CD1c-positive myeloid dendritic cell (primary cell): Measurements from ENCODE around the gene BMP2.

Experiments
- DNase-seq: peaks from one replicate; pipeline ENCODE4 v3.0.0-alpha.2; 2016; ENCODE audit errors: extremely low spot score

BMP2 gene

DNA sequence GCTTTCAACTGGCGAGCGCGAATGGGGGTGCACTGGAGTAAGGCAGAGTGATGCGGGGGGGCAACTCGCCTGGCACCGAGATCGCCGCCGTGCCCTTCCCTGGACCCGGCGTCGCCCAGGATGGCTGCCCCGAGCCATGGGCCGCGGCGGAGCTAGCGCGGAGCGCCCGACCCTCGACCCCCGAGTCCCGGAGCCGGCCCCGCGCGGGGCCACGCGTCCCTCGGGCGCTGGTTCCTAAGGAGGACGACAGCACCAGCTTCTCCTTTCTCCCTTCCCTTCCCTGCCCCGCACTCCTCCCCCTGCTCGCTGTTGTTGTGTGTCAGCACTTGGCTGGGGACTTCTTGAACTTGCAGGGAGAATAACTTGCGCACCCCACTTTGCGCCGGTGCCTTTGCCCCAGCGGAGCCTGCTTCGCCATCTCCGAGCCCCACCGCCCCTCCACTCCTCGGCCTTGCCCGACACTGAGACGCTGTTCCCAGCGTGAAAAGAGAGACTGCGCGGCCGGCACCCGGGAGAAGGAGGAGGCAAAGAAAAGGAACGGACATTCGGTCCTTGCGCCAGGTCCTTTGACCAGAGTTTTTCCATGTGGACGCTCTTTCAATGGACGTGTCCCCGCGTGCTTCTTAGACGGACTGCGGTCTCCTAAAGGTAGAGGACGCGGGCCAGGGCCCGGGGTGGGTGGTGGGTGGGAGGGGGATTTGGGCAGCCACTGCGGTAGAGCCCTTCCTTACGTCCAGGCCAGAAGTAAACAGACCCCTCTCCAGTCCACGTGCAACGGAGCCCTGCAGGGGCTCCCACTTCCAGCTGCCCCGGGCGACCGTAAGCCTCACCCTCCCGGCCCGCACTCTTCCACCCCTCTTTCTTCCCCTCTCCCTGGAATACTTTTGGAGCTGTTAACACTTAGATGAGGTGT, 998 bp downstream of the BMP2 start:
- DNase-seq = peak; percentile 32

DNA sequence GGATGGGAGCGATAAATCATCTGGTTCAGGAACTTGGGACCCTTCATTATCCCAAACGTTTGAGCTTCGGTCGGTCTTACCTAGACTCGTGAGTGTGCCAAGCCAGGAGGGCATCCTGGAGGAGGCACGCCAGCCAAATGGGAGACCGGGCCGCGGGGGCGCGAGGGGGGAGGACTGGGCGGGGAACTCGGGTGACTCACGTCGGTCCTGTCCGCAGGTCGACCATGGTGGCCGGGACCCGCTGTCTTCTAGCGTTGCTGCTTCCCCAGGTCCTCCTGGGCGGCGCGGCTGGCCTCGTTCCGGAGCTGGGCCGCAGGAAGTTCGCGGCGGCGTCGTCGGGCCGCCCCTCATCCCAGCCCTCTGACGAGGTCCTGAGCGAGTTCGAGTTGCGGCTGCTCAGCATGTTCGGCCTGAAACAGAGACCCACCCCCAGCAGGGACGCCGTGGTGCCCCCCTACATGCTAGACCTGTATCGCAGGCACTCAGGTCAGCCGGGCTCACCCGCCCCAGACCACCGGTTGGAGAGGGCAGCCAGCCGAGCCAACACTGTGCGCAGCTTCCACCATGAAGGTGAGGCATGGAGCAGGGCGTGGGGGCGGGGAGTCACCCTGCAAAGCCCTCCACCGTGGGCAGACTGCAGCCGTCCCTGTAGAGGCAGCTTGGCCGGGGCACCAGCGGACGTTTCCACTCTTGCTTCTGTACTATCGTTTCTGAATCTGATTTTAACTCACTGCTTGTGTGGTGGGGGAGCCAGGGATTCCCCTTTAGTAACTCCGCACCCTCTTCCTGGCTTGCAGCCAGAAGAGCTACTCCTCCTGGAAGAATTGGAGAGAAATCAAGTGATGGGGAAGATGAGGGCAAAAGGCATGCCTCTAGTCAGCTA, 2.7 kb downstream of the BMP2 start:
- DNase-seq = peak; percentile 2

DNA sequence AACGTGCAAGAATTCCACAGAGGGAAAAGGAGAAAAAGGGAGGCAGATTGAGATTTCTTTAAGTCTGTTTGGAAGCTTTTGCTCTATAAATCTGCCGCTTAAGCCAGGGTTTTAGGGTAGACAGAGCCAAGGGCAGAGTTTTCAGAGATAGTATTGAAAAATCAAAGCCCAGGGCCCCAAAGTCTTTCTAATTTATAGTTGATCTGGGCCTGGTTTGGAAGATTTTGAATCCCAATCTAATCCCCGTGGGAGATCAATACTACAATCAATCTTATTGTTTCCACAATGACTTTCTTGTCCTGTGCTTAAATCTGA, 3.3 kb downstream of the BMP2 start:
- no peak for DNase-seq

DNA sequence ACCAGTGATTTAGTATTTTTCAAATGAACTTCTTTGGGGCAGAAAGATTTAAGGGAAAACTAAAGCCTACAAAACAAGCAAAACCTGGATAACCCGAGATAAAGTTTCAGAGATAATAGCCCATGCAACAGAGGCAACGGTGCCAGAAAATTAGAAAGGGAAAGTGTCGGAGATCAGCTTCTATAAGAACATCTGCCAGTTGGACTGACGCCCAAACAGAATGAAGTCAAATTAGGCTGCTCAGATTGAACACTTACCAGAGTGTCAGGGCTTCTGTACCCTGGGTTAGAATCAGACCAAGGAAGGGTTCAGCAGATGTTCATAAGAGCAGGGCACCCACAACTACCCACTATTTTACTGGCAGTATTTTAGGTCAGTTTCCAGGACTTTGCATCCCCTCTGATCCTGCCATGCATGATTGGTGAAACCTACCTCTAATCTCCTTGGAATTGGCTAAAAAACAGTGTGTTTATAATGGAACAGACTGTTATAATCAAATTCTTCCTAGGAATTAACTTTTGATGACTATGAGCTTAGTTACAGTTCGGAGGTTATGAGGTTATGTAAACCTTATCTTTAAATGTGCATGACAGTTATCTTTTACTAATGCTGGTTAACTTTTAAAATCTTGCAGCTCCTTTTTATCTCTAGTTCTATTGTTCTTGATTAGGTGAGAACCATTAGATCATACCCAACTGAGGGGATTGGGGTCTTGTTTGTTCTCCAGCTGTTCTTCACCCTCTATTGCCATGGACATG, 13.1 kb downstream of the BMP2 start:
- DNase-seq = no peak

DNA sequence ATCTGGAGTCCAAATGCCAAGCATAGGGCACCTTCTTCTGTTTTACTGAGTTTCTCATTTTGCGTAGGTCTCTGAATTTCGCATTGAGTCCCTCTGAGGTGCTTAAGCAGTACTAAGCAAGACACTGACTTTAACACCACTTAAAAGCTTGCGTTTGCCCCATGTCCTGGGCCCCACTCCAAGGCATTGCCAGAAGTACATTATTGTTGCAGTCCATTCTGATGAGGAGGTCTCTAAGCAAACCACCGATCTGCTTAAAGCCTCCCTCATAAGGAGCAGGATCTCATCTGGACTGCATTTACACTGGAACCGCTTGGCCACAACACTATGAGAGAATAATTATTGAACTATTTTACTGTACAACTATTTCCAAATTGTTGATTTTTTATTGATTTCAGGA, 16.3 kb downstream of the BMP2 start:
- no peak for DNase-seq

DNA sequence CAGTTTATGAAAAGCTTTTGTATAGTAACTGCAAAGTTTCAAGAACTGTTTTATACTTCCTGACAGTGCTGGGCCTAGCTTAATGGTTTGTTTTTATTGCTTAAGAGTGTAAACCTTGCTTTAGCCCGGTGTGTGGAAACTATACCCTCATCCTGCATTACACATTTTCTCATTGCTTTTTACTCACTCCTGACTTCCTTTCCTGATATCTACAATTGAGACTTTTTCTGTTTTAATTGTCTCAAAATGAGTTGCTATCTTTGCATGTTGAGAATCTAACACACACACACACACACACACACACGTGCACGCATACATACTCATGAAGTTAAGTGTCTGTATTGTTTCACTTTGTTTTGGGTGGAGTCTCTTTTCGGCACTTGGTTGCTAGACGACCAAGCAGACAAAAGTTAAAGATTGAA, 16.7 kb downstream of the BMP2 start:
- DNase-seq = no peak

DNA sequence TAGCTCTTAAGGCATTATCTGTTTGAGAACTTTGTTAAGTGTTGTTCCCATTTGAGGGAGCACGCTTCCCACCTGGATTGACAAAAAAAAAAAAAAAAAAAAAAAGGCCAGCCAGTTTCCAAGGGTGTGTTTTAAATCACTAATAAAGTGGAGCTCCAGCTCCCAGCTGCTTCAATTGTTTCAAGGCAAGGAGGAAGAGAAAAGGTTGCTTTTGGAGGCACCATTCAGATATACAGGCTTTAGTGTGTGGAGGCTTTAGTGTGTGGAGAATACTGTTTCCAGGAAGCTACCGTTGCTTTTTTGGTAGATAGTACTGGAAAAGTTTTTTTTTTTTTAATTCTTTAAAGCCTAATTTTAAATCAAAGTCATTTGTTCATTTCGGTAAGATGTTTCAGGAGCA, 17.3 kb downstream of the BMP2 start:
- no peak for DNase-seq

DNA sequence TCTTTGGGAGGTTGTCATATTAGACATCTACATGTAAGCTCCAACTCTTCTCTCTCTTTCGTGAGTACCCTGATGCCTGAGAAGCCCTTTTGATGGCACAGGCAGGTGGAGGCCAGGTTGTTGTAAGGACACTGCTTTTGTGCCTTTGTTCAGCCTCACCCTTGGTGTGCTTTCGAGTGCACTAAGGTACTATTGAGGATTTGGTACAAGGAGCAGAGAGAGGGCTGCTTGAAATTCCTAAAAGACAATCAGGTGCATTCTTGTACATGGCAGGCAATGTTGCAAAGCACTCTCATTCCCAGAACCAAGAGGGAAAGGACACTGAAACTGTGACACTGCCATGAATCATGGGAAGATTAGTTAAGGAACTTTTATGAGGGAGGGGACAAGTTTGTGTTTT, 19.1 kb downstream of the BMP2 start:
- no peak for DNase-seq

DNA sequence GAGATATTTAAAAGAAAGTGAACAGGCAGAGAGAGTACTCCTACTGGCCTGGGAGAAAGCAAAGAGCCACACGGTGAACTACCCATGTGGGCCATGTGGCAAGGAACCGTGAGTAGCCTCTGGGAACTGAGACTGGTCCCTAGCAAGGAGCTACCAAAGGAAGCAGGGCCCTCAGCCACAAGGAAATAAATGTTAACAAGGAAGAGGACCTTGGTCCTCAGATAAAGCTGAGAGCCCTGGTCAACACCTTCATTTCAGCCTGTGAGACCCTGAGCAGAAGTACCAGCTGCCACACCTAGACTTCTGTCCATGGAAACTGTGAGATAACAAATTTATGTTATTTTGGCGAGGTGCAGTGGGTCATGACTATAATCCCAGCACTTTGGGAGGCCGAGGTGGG, 25.3 kb downstream of the BMP2 start:
- no peak for DNase-seq

DNA sequence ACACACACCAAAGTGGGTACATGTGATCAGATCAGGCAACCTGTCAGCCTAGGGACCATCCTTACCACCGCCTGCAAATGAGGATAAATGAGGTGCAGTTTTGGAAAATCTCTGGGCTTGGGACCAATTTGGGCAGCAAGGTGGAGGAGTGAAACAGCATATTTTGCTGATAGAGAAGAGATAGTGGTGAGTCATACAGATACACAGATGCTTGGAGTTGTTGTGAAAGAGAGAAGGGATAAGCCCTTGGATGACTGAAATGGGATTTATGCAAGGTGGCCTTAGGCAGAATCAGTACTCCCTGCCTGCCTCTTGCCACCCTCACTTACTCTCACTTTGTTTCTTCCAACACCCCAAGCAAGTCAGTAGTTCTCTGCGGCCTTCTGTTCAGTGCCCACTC, 34.7 kb downstream of the BMP2 start:
- DNase-seq = no peak

DNA sequence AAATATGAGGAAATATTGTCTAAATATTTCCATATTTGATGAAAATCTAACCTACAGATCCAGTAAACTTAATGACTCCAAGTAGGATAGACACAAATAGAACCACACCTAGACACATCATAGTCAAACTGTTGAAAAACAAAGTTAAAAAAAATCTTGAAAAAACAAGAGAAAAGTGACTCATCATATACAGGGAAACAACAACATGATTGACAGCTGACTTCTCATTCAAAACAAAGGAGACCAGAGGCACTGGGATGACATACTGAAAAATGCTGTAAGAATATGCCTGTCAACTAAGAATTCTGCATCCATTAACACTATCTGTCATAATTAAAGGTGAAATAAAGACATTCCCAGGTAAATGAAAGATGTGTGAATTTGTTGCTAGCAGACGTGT, 38.8 kb downstream of the BMP2 start:
- DNase-seq = no peak

DNA sequence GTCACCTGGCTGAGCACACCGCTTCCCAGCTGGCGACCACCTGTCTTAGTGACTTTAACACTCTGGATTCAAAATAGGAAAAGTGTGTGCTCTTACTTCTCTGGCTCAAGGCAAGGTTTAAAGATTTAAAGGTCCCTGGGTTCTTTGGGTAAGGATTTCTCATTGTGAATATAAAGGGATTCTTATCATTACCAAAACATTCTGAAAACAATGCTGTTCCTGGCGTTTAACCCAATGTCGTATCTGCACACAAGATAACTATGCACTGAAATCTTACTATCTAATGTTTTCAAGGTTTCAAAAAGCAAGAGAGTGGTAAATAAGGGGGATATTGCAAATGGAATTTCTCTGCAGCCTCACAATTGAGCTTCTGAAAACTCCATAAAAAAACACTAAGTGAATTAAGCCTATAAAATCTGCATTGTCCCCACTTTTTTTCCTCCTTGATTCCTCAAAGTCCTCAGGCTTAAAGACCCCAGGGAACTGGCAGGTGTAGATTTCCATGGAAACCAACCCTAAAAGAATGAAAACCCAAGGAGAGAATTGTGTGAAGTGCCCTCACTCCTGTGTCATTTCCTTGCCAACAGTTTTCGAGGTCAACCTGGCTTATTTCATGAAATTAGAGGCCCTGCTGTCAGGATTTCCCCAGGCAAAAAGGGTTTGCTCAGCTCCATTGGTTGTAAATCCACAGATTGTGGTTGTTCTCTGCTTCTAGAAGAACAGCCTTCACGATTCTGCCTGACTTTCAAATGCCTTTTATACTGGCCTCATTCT, 44.0 kb downstream of the BMP2 start:
- no peak for DNase-seq

DNA sequence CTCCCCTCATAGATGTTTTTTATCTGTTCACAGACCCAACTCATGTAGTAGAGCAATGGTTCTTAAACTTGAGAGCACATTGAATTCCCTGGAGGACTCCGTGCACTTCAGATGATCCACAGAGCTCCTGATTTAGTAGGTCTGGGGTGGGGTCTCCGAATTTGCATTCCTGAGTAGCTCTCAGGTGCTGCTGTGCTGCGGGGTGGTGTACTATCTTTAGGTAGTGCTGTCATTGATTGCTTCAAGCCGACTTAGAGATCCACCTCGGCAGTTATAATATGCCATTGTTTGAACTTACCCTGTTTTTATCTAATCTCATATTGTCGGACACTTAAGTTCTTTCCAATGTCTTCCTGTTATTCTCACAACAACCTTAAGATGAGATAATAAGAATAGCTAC, 45.0 kb downstream of the BMP2 start:
- DNase-seq = no peak

DNA sequence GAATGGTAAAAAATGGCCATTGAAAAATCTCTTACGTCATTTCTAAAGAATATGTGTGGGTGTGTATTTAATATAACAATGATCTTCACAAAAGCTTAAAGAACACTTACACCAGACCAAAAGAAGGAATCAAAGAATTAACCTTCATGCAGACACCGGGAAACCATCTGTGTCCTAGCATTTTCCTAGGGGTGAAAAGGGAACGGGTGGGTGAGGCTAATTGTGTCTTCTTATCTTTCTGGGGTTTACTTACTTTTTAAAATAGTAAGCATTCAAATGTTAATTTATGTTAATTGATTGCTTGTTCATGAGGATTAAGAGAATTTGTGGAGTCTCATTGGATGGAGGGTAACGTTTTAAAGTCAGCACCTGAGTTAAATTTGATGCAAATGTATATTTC, 47.5 kb downstream of the BMP2 start:
- DNase-seq = no peak

DNA sequence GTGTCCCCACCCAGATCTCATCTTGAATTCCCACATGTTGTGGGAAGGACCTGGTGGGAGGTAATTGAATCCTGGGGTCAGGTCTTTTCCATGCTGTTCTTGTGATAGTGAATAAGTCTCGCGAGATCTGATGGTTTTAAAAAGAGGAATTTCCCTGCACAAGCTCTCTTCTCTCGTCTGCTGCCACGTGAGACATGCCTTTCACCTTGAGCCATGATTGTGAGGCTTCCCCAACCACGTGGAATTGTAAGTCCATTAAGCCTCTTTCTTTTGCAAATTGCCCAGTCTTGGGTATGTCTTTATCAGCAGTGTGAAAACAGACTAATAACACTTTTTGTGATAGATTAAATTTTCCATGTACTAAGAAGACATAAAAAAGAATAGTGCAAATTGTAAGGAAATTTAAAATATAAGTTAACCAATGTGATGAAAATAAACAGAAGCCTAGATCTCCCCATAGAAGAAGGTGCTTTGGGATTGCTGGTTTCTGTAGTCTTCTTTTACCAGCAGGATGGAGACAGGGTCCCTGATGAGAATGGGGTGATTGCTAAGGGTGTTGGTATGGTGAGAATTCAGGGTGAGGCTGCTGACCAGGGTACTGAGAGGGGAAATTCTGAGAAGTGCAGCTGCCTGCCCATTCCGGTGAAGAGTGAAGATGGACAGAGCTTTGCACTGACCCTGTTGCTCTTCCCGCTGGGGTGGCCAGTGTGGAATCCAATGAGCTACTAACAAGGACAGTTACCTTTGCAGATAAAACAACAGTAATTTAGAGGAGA, 50.7 kb downstream of the BMP2 start:
- no peak for DNase-seq

DNA sequence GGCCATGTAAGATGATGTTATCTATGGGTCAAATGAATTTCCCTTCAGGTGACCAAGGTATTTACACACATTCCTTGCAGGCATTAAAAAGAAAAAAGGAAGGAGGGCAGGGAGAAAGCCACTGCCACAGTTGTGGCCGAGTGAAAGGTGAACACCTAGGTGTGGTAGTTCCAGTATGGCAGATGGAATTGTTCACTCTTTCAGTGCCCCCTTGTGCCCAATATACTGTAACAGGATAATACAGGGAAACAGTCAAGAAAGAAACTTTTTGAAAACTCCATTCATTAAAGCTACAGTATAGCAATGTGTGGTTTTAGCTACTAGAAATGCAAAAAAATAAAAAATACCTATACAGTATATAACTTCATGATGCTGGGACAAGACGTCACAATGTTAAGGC, 52.1 kb downstream of the BMP2 start:
- DNase-seq = no peak

DNA sequence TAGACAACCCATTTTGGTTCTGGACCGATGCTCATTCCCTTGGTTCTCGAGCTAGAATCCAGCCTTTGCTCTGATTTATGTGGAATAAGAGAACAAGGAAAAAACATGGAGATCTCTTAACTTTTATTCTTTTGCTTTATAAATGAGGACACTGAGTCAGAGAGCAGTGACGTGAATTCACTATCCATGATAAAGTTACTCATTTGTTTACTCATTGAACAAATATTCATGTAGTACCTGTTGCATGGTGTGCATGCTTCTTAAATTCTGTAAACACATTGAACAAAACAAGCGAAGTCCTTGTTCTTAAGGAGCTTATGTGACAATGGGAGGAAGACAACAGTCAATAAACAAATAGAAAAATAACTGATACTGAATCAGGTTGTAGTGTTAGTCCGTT, 56.9 kb downstream of the BMP2 start:
- DNase-seq = no peak

DNA sequence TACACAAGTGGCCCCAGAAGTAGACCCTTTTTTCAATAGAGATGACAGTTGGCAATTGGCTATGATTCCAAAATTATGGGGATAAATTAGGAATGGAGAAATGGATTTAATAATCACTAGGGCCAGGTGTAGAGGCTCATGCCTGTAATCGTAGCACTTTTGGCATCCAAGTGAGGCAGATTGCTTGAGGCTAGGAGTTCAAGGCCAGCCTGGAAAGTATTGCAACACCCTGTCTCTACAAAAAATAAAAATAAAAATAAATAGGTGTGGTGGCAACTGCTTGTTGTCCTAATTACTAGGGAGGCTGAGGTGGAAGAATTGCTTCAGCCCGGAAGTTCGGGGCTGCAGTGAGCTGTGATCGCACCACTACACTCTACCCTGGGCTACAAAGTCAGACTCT, 60.0 kb downstream of the BMP2 start:
- no peak for DNase-seq

DNA sequence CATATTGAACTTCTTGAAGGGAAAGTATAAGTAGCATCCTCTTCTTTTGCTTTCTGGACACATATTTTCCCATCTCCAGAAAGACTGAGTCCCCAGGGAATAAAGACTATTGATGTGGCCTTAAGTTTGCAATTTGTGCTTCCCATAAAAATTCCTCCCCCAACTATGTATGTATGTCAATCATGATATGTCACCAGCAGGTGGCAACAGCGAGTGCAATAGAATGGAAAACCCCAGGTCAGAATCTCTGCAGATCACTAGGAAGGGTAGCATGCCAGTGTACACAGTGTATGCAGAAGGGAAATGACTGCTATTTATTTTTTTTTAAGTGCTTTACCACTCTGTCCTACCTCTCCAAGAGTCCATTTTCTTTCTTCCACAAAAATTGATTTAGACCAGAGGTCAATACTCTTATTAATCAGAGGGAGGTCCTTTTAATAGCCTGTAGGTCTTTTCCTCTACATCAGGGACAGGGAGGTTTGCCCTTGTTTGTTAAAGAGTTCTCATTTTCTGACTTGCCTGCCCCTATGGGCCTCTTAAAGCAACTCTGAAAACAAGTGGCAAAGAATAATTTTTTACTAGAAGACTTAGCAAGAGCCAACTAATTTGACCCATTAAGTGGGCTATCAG, 61.4 kb downstream of the BMP2 start:
- DNase-seq = peak; percentile 67

DNA sequence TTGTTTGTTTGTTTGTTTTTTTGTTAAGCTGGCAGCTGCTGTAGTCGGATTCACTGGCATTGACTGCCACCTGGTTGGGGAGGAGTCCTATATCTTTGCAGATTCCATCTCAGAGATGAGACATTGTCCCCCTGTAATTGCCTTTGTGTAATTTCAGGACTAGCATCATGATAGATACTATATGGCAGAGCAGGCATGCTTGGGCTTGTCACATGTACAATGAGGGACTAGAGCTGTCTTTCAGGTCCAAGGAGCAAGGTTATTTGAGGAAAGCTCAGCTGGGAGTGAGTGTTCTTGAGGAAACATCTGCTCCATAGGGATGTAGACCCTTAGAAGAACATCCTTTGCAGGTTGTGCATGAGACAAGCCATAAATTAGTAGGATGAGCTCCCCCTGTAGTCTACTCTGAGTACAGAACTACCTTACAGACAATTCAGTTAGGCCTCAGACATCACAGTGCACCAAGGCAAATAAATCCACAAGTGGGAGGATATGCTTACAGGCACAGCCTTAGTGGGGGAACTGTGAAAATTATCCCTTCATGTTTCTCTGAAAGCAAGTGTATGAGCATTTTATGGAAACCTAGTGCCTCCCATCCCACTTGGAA, 62.1 kb downstream of the BMP2 start:
- no peak for DNase-seq
